OCI-LY3 (cell line): Measurements from ENCODE around the gene CPNE2.

Source experiments
- H2AFZ ChIP-seq: fragments of 200-600, 300-600 bp; shearing (Covaris generic); 2 replicates; pipeline ENCODE4 v1.6.0; 2014; ENCODE audit warnings: antibody characterized with exemption, low read depth, low read length
- H3K27ac ChIP-seq: fragments of 200-600, 300-600 bp; sonication (generic); 2 replicates; pipeline ENCODE4 v1.5.1; 2014; ENCODE audit warnings: mild to moderate bottlenecking, low read length, moderate library complexity, mixed read lengths
- H3K27me3 ChIP-seq: fragments of 200-600, 300-600 bp; sonication (generic); 2 replicates; pipeline ENCODE4 v1.6.1; 2014; ENCODE audit warnings: low read depth, low read length, mixed read lengths
- H3K36me3 ChIP-seq: fragments of 200-600, 300-600 bp; sonication (generic); replicated peaks from 2 replicates; pipeline ENCODE3; 2014; ENCODE audit warnings: low read depth, low read length, mixed read lengths
- H3K4me1 ChIP-seq: fragments of 300-600, 200-600 bp; sonication (generic); 2 replicates; pipeline ENCODE4 v1.6.1; 2014; ENCODE audit warnings: low read length, mixed read lengths
- H3K4me2 ChIP-seq: fragments of 200-600, 300-600 bp; sonication (generic); 2 replicates; pipeline ENCODE4 v1.6.1; 2014; ENCODE audit warnings: low read length, mixed read lengths
- H3K4me3 ChIP-seq: fragments of 300-600, 200-600 bp; sonication (generic); 2 replicates; pipeline ENCODE4 v1.5.1; 2014; ENCODE audit warnings: antibody characterized with exemption, mild to moderate bottlenecking, low read length, moderate library complexity
- H3K79me2 ChIP-seq: fragments of 300-600, 200-600 bp; shearing (Covaris generic); 2 replicates; pipeline ENCODE4 v1.6.1; 2014; ENCODE audit warnings: mild to moderate bottlenecking, low read length, mixed read lengths
- H3K9ac ChIP-seq: fragments of 300-600, 200-600 bp; shearing (Covaris generic); 2 replicates; pipeline ENCODE4 v1.6.0; 2014; ENCODE audit warnings: mild to moderate bottlenecking, low read length, moderate library complexity
- H3K9me3 ChIP-seq: fragments of 200-600, 300-600 bp; shearing (Covaris generic); 2 replicates; pipeline ENCODE4 v1.6.1; 2014; ENCODE audit warnings: low read length, mixed read lengths; ENCODE audit not compliant: insufficient read depth
- H4K20me1 ChIP-seq: fragments of 200-600, 300-600 bp; sonication (generic); 2 replicates; pipeline ENCODE4 v1.6.1; 2016; ENCODE audit warnings: low read length, mixed read lengths; ENCODE audit not compliant: insufficient read depth
- CTCF ChIP-seq: fragments of 200-600, 300-600 bp; sonication (generic); IDR thresholded peaks from 2 replicates; pipeline ENCODE4 v1.5.1; 2014; ENCODE audit warnings: antibody characterized with exemption, low read length, low read depth
- EZH2phosphoT487 ChIP-seq: fragments of 200-600 bp; shearing (Covaris generic); IDR thresholded peaks from 2 replicates; pipeline ENCODE4 v1.6.1; 2018; ENCODE audit warnings: antibody characterized with exemption, mixed run types, low read depth

The CPNE2 gene

GRCh38 chr16:57123974-57124674 lies 31.7 kb downstream of the CPNE2 start:
- no peak for TF ChIP-seq EZH2phosphoT487
- Histone ChIP-seq H3K36me3 (no peaks in the 10 kb centered on the region), H3K4me1 (peaks cover 14% of the 10 kb centered on the region), H3K4me3 (no peak overlapping the region), H3K27ac (no peak overlapping the region), H3K4me2 (no peak overlapping the region), H2AFZ (no peak overlapping the region), H3K9ac (no peak overlapping the region), H3K9me3 (no peaks in the 10 kb centered on the region), H3K27me3 (no peaks in the 10 kb centered on the region), H4K20me1 (no peaks in the 10 kb centered on the region), H3K79me2 (no peaks in the 10 kb centered on the region)

GRCh38 chr16:57125376-57125775 lies 33.0 kb downstream of the CPNE2 start:
- no peak for TF ChIP-seq CTCF
- Histone ChIP-seq H3K79me2 (no peaks in the 10 kb centered on the region), H3K4me1 (peaks cover 3% of the 10 kb centered on the region; the same call in 1 of the 2 replicates), H3K9me3 (no peaks in the 10 kb centered on the region), H2AFZ (no peak overlapping the region), H3K9ac (no peak overlapping the region), H3K27me3 (no peaks in the 10 kb centered on the region), H3K4me2 (no peak overlapping the region), H3K4me3 (no peak overlapping the region), H3K27ac (no peak overlapping the region), H4K20me1 (no peaks in the 10 kb centered on the region), H3K36me3 (no peaks in the 10 kb centered on the region)

GRCh38 chr16:57125969-57126368 lies 33.6 kb downstream of the CPNE2 start:
- no peak overlapping the region for H3K4me2 ChIP-seq
- no peaks in the 10 kb centered on the region for H4K20me1 ChIP-seq
- H3K9me3 ChIP-seq = no peaks in the 10 kb centered on the region
- no peaks in the 10 kb centered on the region for H3K79me2 ChIP-seq
- no peaks in the 10 kb centered on the region for H3K4me1 ChIP-seq
- H2AFZ ChIP-seq = no peak overlapping the region
- H3K9ac ChIP-seq = no peak overlapping the region
- no peaks in the 10 kb centered on the region for H3K36me3 ChIP-seq
- H3K27ac ChIP-seq = no peak overlapping the region
- TF ChIP-seq EZH2phosphoT487 = no peak
- no peak for TF ChIP-seq CTCF
- H3K27me3 ChIP-seq = no peaks in the 10 kb centered on the region
- no peak overlapping the region for H3K4me3 ChIP-seq

- H3K9ac ChIP-seq = no peak overlapping the region
These were observed 34.0 kb downstream of the CPNE2 start for GRCh38 chr16:57126411-57126810.

More at GRCh38 chr16:57126411-57126810, 34.0 kb downstream of the CPNE2 start:
- Histone ChIP-seq H4K20me1 (no peaks in the 10 kb centered on the region), H3K4me2 (no peak overlapping the region), H3K27ac (no peak overlapping the region), H3K4me1 (no peaks in the 10 kb centered on the region), H2AFZ (no peak overlapping the region), H3K27me3 (no peaks in the 10 kb centered on the region), H3K79me2 (no peaks in the 10 kb centered on the region), H3K36me3 (no peaks in the 10 kb centered on the region), H3K9me3 (no peaks in the 10 kb centered on the region), H3K4me3 (no peak overlapping the region)
- no peak for TF ChIP-seq EZH2phosphoT487
- TF ChIP-seq CTCF = no peak
